ENCODE results near the gene OVAAL.
"Not testable (repeated sequence)": the region's sequence is repeated elsewhere in the genome, so short reads cannot be mapped to it uniquely, and the experiment has no call there.

OVAAL gene

DNA sequence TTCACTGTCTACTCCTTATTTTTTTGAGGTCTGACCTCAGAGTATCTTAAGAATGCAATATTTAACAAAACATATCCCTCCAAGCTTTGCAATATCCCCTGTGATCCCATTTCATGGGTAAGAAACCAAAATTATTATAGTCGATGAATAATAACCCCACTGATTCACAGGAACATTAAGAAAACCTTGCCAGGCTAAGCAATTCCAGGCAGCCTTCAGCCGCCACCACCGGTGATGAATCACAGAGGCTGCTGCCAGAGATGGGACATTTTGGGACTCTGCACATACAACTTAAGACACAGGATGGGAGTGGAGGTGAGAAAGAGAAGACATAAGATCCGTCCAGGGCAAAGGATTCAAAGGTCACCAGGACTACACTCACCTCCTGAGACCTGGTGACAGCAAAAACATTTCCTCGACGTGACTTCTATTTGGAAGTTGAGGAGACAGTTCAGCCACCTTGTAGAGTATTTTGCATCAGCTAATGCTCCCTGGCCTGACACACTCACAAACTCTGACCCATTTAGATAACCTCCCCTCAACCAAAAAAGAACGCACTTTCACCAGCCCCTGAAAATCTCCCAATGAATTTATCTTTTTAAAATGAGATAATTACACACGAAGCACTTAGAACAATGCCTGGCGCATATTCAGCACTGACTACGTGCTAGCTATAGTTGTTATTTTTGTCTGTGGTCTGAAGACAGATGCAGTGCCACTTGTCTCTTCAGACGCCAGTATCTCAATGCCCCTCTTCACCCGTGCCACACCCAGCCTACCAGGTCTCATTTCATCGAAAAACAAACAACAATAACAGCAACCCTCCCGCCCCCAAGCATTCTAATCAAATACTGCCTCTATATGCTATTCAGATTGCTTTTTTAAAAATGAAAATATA is 17.8 kb upstream of the OVAAL start:
- no peak for DNase-seq

DNA sequence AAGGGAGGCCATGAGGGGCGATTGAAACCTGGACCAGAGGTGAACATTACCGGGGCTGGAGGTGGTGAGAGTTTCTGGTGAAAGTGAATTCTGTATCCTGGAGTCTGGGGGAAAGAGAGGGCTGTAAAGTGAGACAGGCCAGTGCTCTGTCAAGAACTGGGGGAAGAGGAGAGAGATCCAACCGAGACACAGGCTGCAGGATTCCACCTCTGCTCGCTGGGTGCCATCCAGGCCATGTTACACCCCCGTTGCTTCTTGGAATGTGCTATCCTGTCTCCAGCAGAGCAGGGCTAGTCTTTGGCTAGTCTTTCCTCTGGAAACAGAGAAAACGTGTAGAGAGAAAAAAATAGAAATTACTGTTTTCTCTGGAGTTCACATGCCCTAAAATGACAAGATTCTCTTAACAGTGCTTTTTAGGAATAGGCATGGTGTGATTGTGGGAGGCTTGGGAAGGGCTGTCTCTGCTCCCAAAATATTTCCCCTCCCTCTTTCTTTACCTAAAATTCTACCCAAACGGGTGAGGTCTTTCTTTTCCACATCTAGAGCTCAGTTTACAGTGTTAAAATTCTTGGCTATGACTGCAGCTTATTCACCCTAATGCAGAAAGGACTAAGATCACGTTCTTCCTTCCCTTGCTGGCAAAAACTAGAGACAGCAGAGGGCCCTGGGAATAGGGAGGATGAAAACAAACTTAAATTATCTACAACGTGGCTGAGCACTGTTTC is 16.5 kb upstream of the OVAAL start:
- no peak for DNase-seq

DNA sequence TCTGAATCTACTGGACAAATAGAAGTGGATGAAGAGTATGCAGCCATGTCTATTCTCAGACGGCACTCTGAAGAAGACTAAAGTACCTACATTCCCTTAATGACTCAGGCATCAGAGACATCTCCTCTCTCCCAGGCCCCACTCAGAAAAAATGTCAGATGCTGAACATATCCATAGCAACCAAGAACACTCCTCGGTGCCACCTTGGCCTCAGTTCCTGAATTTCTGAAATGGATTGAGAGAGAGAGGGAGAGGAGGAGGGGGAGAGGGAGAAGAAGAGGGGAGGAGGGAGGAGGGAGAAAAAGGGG is 16.0 kb upstream of the OVAAL start:
- DNase-seq, result no peak

DNA sequence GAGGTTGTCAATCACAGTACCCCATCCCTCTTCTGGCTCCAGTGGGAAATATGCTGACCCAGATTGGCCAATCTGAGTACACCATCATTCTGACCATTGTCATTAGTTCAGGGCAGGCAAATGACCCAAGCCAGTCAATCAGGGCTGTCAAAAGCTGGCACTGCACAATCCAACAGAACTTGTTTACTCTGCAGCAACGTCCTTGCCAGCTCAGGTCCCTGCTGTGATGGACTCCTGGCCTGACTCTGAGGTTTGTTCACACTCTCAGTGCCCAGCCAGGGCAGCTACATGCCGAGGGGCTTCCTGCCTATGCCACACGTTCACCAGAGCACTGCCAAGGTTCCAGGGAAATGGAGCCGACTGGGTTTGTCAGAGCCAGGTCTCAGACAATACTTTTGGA is 14.7 kb upstream of the OVAAL start:
- no peak for DNase-seq

DNA sequence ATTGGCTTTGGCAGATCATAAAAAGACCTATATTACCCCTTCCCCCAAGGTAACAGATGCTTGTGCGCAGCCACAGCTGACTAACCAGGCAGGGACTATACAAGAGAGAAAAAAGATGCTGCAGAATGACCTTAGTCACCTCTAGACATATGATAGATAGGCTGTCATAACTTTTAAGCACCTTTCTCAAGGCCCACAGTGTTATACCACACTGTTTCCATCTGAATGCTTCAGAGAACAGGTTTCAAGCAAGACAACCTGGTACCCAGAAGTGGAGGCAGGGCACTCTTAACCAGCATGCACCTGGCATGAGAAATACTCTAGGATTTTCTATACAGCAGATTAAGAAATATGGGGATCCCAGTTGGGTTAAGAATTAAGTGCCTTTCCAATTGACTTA is 12.8 kb upstream of the OVAAL start:
- DNase-seq, result no peak

DNA sequence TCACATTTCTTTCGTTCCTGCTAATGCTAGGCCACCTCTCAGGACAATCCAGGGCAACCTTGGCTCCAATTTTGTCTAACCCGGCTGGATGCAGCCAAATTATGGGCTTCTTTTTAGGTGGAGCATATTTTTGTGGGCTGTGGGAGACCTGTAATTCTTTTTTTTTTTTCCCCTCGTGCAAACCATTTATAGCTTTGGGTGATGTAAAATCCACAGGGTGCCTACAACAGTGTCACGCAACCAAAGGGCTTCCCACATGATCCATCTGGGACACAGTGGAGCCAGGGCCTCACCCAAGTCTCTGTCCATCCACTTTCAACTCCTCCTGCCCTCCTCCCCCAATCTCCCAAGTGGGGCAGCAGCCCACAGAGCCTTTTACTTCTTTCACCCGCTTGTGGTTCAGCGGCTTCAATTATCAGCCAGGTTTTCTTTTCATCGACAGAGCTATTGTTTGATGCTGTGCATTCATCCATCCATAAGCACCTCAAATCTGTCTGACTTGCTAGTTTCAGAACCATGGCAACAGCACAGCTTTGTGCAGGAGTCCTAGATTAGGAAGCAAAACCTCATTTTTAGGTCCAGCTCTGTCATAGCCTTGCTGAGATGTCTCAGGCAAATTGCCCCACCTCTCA is 10.0 kb upstream of the OVAAL start:
- DNase-seq, result no peak

DNA sequence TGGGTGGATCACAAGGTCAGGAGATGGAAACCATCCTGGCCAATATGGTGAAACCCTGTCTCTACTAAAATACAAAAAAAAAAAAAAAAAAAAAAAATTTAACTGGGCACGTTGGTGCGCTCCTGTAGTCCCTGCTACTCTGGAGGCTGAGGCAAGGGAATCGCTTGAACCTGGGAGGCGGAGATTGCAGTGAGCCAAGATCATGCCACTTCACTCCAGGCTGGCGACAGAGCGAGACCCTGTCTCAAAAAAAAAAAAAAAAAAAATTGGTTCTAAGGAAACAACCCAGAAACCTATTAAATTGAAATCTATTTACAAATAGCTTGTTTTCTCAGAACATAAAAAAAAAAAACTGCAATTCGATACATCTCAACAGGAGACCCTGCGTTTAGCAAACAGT is 9.0 kb upstream of the OVAAL start:
- DNase-seq, result not testable (repeated sequence)

DNA sequence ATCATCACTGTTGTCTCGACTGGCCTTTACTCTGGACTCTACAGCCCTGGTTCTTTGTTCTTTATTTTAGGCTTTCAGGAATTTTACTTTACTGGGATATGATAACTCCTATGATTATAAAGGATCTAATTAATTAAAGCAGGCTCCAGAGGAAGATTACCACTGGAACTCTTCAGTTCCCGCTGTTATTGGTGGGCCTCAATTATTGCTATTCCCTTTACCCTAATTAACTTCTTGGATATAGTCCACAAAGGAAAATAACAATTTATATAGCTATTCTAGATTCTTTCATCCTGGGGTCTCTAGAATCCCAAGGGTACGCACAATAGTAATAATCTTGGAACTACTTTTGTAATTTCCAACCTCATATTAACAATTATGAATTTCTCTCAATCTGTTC is 8.5 kb upstream of the OVAAL start:
- no peak for DNase-seq

DNA sequence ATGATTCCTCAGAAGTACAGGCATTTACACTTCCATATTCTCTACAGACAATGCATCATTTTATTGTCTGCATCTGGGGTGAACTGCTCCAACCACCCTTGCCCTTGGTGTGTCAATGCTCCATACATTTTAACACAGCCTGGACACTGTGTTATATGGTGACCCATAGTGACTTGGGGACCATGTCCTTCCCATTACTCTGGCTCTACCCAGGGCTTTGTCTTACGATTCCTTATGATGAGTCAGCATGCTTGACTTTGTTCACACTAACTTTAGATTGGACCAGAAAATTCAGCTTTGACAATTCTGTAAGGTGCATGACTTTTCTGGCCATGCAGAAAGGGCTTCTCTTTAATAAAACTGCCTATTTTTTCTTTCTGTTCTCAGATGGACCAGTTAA is 6.8 kb upstream of the OVAAL start:
- no peak for DNase-seq

DNA sequence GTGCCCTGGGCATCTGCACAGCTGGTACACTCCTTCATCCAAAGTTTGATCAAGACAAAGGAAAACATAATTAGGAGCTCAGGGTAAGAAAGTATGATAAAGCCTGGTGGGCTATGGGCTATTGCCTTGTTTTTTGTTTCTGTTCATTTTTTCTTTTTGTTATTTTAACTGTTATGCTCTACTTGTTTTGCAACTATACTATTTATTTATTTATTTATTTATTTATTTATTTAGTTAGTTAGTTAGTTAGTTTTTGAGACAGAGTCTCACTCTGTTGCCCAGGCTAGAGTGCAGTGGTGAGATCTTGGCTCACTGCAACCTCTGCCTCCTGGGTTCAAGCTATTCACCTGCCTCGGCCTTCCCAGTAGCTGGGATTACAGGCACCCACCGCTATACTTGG is 5.7 kb upstream of the OVAAL start:
- not testable (repeated sequence) for DNase-seq

DNA sequence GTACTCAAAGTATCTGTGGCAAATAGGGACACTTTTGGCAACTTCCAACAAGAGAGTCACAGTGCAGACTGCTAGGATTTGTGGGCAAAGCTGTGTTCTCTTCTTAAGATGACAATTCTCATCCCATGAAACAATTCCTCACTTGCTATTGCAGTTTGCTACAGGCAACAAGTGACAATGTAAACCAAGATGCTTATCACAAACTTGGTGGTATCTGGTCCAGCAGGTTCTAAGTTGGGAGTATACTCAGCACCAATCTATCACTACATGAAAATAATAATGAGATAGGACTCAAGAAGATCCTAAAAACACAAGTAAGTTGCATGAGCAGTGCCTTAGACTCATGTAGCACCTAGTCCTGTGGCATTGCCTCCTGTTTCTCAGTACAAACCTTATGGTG is 3.4 kb upstream of the OVAAL start:
- DNase-seq, result no peak

DNA sequence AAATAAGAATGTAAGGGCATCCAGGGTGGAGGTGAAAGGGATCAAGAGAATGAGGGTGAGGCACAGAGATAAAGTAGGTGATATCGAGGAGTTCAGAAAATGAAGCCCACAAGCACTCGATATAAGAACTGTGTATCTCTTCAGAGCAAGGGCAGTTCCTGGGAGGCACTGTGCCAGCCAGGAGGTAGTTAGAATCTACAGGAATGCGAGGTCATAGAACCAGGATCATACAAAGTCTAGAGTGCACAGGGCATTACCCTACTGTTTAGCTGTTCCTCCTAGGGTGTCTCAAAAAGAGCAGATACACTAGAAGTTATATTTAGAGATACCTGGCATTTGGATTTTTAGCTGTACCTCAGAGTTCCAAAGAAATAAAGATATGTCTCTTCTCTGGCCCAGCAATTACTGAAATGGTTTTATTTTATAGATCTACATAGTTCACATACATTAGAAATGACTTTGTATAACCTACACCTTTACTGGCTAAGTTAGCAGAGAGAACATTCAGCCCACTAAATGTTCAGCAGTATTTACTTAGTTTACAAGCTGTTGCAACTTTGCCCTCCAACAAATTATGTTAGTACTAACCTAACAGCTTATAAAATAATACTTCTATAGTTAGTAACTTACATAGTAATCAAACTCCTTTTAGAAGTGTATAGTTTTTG is 1.6 kb downstream of the OVAAL start:
- DNase-seq, result no peak

DNA sequence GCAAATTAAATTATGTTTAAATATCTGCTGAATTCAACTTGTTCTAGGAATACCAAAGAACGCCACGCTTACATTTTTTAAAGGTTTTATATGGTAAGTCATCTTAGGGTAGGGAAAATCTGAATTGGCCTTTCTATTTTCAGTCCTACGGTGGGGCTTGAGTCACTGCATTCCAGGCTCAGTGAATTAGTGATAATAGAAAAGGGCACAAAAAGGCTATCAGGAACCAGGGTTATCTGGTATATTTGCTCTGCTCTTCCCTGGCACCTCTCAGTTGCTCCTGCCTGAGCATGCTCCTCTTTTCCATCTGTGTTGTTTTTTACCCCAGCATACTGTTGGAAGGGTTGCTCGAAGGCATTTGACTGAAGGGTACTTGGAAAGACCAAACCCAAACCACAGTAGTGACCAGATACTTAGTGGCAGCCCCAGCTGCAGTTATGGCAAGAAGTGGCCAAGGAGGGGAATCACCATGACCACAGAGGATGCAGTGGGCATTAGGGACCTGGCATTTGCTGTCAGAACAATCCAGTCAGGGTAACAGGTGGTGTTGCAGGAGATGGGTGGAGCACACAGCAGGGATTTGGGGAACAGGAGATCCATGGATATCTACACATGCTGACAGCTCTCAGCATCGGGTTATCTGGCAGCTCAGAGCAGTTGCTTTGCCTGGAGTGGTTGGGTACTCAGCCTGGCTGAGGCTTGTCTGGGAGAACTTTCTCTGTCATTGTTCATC is 2.3 kb downstream of the OVAAL start:
- DNase-seq, result no peak

DNA sequence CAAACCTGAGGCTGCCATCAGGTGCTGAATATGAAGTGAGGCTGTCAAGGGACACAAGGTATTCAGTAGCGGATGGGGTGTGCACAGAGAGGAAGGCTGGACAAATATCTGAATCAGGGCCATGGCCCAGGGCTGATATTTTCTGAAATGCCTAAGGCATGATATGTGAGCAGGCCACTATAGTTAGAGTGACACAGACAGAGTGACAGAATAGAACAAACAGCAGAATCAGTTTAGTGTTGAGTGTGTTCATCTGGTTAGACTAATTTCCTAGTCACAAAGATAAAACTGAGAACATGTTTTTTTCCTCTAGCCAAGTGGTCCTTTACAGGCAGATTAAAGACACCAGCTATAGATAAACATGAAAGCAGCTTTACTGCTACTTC is 3.9 kb downstream of the OVAAL start:
- DNase-seq, result no peak

DNA sequence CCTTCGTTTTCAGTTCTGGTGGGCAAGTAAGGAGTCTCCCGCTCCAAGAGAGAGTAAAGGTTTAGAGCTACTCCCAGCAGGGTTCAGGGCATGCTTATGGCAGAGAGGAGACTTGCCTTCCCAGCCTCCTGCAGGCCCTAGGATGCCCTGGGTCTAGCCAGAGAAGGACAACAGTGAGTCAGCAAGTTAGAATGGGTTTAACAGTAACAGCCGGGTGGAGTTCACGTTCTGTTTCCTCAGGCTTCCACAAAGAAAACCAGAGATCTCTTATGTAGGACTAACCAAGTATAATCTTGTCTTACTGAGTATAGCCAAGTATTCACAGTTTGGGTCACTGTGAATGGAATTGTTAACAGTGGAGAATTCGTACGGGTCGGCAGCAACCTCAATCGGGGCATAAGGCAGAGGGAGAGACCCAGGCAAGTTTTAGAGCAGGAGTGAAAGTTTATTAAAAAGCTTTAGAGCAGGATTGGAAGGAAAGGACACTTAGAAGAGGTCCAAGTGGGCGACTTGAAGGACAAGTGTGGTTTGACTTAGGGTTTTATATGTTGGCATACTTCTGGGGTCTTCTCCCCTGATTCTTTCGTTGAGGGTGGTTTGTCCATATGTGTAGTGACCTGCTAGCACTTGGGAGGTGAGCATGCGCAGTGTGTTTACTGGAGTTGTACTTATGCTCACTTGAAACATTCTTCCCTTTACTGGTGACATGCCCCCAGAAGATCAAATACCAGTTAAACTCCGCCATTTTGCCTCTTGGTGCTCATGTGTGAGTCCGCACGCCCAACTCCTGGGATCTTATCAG is 4.5 kb downstream of the OVAAL start:
- DNase-seq, result no peak

DNA sequence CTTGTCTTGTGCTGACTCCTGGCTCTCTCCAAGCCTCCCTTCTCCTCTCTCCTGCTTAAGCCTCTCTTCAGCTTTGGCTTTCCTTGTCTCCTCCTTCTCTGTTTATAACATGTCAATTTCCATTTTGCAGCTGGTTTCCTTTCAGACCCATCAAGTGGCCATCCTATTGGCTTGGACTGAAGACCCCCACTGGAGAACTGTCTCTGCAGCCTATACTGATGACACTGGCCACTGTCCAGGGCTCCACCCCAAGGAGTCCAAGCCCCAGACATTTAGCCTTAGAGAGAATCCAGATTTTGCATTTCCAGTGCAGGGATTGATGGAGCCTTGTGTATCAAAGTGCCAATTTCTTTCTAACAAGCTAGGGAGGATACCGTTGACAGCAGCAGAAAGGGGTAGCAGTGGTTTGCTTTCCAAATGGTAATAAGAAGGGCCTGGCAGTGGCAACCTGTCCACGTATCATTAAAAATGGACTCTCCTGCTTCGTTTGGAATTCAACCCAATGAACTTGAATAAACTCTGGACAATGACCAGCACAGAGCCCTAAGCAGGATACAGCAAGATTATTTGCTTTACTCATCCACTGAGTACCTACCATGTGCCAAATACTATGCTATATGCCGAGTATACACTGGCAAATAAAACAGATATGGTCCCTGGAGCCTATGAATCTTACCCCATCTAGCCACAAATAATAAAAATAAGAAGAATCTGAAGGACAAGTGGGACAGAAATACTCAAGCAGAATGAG is 6.5 kb downstream of the OVAAL start:
- DNase-seq, result no peak

DNA sequence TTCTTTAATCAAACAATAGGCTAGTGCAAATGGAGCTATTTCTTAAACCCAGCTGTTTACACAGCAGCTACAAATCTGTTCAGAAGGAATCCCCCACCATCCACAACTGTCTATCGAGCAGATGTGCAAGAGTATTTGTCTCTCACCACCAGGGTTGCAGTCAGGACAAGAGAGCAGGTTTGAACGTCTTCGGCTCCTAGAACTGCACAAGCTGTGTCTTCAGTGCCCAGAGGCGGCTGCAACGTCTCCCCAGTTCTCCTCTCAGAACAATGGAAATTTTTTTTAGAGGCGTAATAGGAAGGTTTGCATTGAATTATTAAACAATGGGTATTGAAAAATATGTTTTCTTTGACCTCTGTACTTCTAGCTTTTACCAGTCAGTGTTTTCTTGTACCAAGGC is 7.3 kb downstream of the OVAAL start:
- DNase-seq, result no peak

DNA sequence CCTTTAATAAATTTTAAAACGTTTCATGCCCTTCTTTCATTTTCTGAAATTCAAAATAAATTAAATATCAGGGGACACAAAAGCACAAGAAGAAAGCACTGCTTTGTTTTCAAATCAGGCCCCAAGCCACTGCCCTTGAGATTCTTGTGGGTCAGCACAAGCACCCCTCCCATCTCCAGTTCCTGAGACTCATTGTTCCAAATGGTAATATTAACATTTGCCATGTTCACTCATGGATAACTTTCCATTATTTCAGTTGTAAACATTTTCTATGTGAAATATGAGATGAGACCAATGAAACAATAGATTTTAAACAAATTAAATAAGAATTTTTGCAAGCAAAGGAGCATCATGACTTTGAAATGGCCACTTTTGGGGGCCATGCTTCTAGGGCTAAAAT is 7.7 kb downstream of the OVAAL start:
- no peak for DNase-seq

DNA sequence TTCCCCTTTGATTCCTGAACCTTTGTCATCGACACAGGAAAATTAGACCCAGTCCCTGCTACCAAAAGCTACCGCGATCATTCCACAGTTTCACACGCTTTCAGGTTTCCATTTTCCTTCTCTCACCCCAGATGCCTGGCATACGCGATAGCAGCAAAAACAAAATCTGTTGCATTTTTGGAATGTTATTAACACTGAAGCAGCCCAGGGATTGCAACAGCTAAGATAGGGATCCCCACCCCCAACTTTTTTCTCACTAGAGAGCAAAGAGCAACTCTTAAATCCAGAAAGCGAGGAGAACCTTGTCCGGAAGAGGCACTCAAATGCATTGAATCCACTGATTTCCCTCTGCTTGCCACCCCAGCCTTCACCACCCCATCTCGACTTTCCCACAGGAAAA is 8.9 kb downstream of the OVAAL start:
- no peak for DNase-seq

DNA sequence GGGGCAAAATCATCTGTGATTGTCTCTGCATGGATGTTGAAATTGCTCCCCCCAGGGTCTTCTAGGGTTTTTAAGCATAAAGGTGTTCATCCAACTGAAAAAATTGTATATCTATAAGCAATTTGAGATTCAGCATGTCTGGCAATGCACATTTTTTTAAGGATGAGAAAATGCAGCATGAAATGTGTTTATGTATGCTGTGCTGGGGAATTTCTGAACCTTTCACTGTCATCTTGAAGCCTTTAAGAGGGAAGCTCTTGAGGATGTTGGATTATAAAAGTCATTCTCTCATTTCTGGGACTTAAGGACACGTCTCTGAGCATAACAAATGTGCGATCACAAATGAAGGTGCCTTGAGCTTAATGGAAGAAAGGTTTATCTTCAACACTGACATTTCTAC is 9.4 kb downstream of the OVAAL start:
- no peak for DNase-seq

Measured in inflammatory macrophage treated with lipopolysaccharide for 4 hours (primary cell).